SK-N-SH (cell line): Measurements from ENCODE around the gene PPP2R3B. TPM values are rescaled to one million over a fixed set of nuclear protein-coding genes. Genes with fewer than 3 reads are reported as not detected.

Experiments used
- CTCF ChIA-PET: fragments of 300-600, 350-600 bp; formaldehyde crosslinking; extraction: SDS; loops from one replicate; lab custom pipeline; 2021; lab: Yijun Ruan, JAX
- POLR2A ChIA-PET: fragments of 350-600 bp; sonication (Branson Sonifier 250); formaldehyde crosslinking; extraction: SDS; loops from one replicate; lab custom pipeline; 2020; ENCODE audit warnings: antibody characterized with exemption, inconsistent platforms; lab: Yijun Ruan, JAX
- DNase-seq: peaks from one replicate; pipeline ENCODE4 v3.0.0; 2012
- H2AFZ ChIP-seq: fragments of 200-600 bp; sonication (generic); 2 replicates; pipeline ENCODE4 v1.8.1; 2016; ENCODE audit warnings: antibody characterized with exemption, mild to moderate bottlenecking, low read depth
- H3F3A ChIP-seq: fragments of 200-600 bp; sonication (generic); replicated peaks from 2 replicates; pipeline ENCODE3; 2016; ENCODE audit warnings: antibody characterized with exemption, mild to moderate bottlenecking; ENCODE audit not compliant: insufficient read depth
- H3K27ac ChIP-seq, 2 experiments: fragments of 200-500 bp in 1 of 2; fragments of 200-600 bp in 1 of 2; sonication (Bioruptor generic) in 1 of 2; sonication (generic), shearing (Covaris generic) in 1 of 2; 2 replicates each; pipeline versions ENCODE4 v1.5.1 to v1.6.1; 2014 to 2016; ENCODE audit warnings: low read depth in 2 of 2, inconsistent platforms in 1 of 2, low read length in 1 of 2, mild to moderate bottlenecking in 1 of 2, mixed read lengths in 1 of 2
- H3K27me3 ChIP-seq: fragments of 200-600 bp; sonication (generic), shearing (Covaris generic); 2 replicates; pipeline ENCODE4 v1.6.1; 2016; ENCODE audit warnings: mixed run types; ENCODE audit not compliant: insufficient read depth
- H3K36me3 ChIP-seq, 2 experiments: fragments of 200-500 bp in 1 of 2; fragments of 200-600 bp in 1 of 2; sonication (Bioruptor generic) in 1 of 2; sonication (generic) in 1 of 2; replicated peaks in 1 of 2; 2 replicates each; pipeline versions ENCODE3 to v1.5.1; 2014 to 2016; ENCODE audit warnings: low read length in 1 of 2, mild to moderate bottlenecking in 1 of 2; ENCODE audit not compliant: insufficient read depth in 2 of 2, control insufficient read depth in 1 of 2
- H3K4me1 ChIP-seq, 2 experiments: fragments of 200-500 bp in 1 of 2; fragments of 200-600 bp in 1 of 2; sonication (Bioruptor generic) in 1 of 2; sonication (generic), shearing (Covaris generic) in 1 of 2; 2 replicates each; pipeline versions ENCODE4 v1.5.1 to v1.6.1; 2014 to 2016; ENCODE audit warnings: low read depth in 1 of 2, low read length in 1 of 2, mixed run types in 1 of 2; ENCODE audit not compliant: insufficient read depth in 2 of 2, control insufficient read depth in 1 of 2
- H3K4me2 ChIP-seq: fragments of 200-600 bp; sonication (generic), shearing (Covaris generic); 2 replicates; pipeline ENCODE4 v1.6.1; 2017; ENCODE audit warnings: mixed run types
- H3K4me3 ChIP-seq, 2 experiments: fragments of 200-500 bp in 1 of 2; fragments of 200-600 bp in 1 of 2; sonication (Bioruptor generic) in 1 of 2; sonication (generic), shearing (Covaris generic) in 1 of 2; 2 replicates each; pipeline versions ENCODE4 v1.5.1 to v1.8.1; 2014 to 2016; ENCODE audit warnings: low read depth in 2 of 2, inconsistent platforms in 1 of 2, low read length in 1 of 2, mild to moderate bottlenecking in 1 of 2, mixed read lengths in 1 of 2, moderate library complexity in 1 of 2
- H3K79me2 ChIP-seq: fragments of 200-600 bp; sonication (generic); 2 replicates; pipeline ENCODE4 v1.8.1; 2017; ENCODE audit warnings: mild to moderate bottlenecking; ENCODE audit not compliant: insufficient read depth
- H3K9ac ChIP-seq: fragments of 200-600 bp; sonication (generic); 2 replicates; pipeline ENCODE4 v1.6.1; 2017; ENCODE audit warnings: mixed run types
- H3K9me2 ChIP-seq: fragments of 200-600 bp; sonication (generic); 2 replicates; pipeline ENCODE4 v1.6.1; 2017; ENCODE audit warnings: mixed run types
- H3K9me3 ChIP-seq: fragments of 200-600 bp; sonication (generic); 2 replicates; pipeline ENCODE4 v1.6.1; 2017; ENCODE audit warnings: mixed run types, mild to moderate bottlenecking, moderate library complexity
- H4K20me1 ChIP-seq: fragments of 200-600 bp; sonication (generic); 2 replicates; pipeline ENCODE4 v1.6.1; 2017; ENCODE audit warnings: mild to moderate bottlenecking, mixed run types; ENCODE audit not compliant: insufficient read depth
- CTCF ChIP-seq: fragments of 200-600 bp; sonication (generic); IDR thresholded peaks from 2 replicates; pipeline ENCODE4 v1.6.1; 2017; ENCODE audit warnings: antibody characterized with exemption, mild to moderate bottlenecking, moderate library complexity
- EP300 ChIP-seq, 2 experiments: IDR thresholded peaks; 2 replicates each; pipeline versions ENCODE4 v1.4.0 to v1.6.1; 2012; ENCODE audit warnings: borderline replicate concordance in 1 of 2, low read depth in 1 of 2, low read length in 1 of 2
- FOXJ3 ChIP-seq: sonication (generic); formaldehyde crosslinking; IDR thresholded peaks from 2 replicates; pipeline ENCODE4 v1.5.1; 2020; ENCODE audit warnings: mild to moderate bottlenecking, missing genetic modification reagents
- FOXM1 ChIP-seq: IDR thresholded peaks from 2 replicates; pipeline ENCODE4 v1.4.0; 2012; ENCODE audit warnings: low read depth, mild to moderate bottlenecking
- GATA2 ChIP-seq: sonication (generic); formaldehyde crosslinking; IDR thresholded peaks from 2 replicates; pipeline ENCODE4 v1.5.0; 2020; ENCODE audit warnings: mild to moderate bottlenecking, missing genetic modification reagents
- JUND ChIP-seq: IDR thresholded peaks from 2 replicates; pipeline ENCODE4 v1.4.0; 2012
- MEF2A ChIP-seq: IDR thresholded peaks from 2 replicates; pipeline ENCODE4 v1.4.0; 2012; ENCODE audit warnings: low read depth, borderline replicate concordance
- PBX3 ChIP-seq: IDR thresholded peaks from 2 replicates; pipeline ENCODE4; 2012
- POLR2AphosphoS5 ChIP-seq: IDR thresholded peaks from 2 replicates; pipeline ENCODE4 v1.6.1; 2012; ENCODE audit warnings: low read depth, low read length
- RAD21 ChIP-seq: IDR thresholded peaks from 2 replicates; pipeline ENCODE4 v1.6.1; 2012; ENCODE audit warnings: mild to moderate bottlenecking, low read length
- REST ChIP-seq: IDR thresholded peaks from 2 replicates; pipeline ENCODE4 v1.6.1; 2012; ENCODE audit warnings: mild to moderate bottlenecking, low read depth, low read length, moderate library complexity
- RFX5 ChIP-seq: IDR thresholded peaks from 2 replicates; pipeline ENCODE4 v1.6.1; 2012; ENCODE audit warnings: mild to moderate bottlenecking, improper control_type of control experiment, low read length
- RXRA ChIP-seq: IDR thresholded peaks from 2 replicates; pipeline ENCODE4 v1.4.0; 2012; ENCODE audit warnings: low read depth, mild to moderate bottlenecking, borderline replicate concordance
- SIN3A ChIP-seq: IDR thresholded peaks from 2 replicates; pipeline ENCODE4 v1.6.1; 2012; ENCODE audit warnings: low read depth, mild to moderate bottlenecking, low read length, moderate library complexity, borderline replicate concordance
- TAF1 ChIP-seq: IDR thresholded peaks from 2 replicates; pipeline ENCODE4 v1.6.1; 2012; ENCODE audit warnings: low read depth, mild to moderate bottlenecking, low read length, moderate library complexity, borderline replicate concordance
- TCF12 ChIP-seq: IDR thresholded peaks from 2 replicates; pipeline ENCODE4 v1.4.0; 2012
- TEAD4 ChIP-seq: IDR thresholded peaks from 2 replicates; pipeline ENCODE4 v1.4.0; 2012; ENCODE audit warnings: mild to moderate bottlenecking, borderline replicate concordance; ENCODE audit not compliant: insufficient read depth
- USF2 ChIP-seq: fragments of 150-350 bp; IDR thresholded peaks from 2 replicates; pipeline ENCODE4 v1.6.1; 2017; ENCODE audit warnings: antibody characterized with exemption, low read length, low read depth, borderline replicate concordance
- WGBS: methylation state at CpG from one replicate; pipeline ENCODE4 v1.1.6; 2017; ENCODE audit warnings: low lambda C conversion rate; 5-methylcytosine and 5-hydroxymethylcytosine counted together
- polyA plus RNA-seq, 3 experiments: library from polyadenylated mRNA; depleted of rRNA; stranded (reverse); fragments of >200 nt; gene quantifications; 2 replicates each; pipeline ENCODE4 v1.2.3, GENCODE V29; 2012

The PPP2R3B gene
- polyA plus RNA-seq, 1 of the 3 experiments (the other 2 are of a cell fraction), result 19.4 TPM

GRCh38 chrX:420496-421223 lies 34.0 kb upstream of the PPP2R3B start:
- no peak for TF ChIP-seq TCF12
- TF ChIP-seq CTCF, result no peak
- TF ChIP-seq TAF1, result no peak
- TF ChIP-seq FOXJ3 (CRISPR knock-in tag), result no peak
- TF ChIP-seq POLR2AphosphoS5, result no peak
- no peak for TF ChIP-seq PBX3
- no peak for TF ChIP-seq RAD21
- TF ChIP-seq RFX5, result no peak
- no peak for TF ChIP-seq EP300 (IDR thresholded peaks at IDR 0.05; ENCODE audit: borderline replicate concordance in 1 of 2, low read depth in 1 of 2, low read length in 1 of 2)
- TF ChIP-seq USF2, result no peak
- TF ChIP-seq GATA2 (CRISPR knock-in tag), result no peak
- TF ChIP-seq FOXM1, result no peak
- TF ChIP-seq, all 33 proteins: peak for 0
- Histone ChIP-seq H2AFZ (no peak overlapping the region), H4K20me1 (no peaks in the 10 kb centered on the region), H3K79me2 (no peaks in the 10 kb centered on the region), H3K9ac (no peak overlapping the region), H3K27ac (no peak overlapping the region), H3F3A (no peaks in the 10 kb centered on the region), H3K27me3 (peaks cover 22% of the 10 kb centered on the region), H3K4me3 (no peak overlapping the region), H3K4me1 (no peaks in the 10 kb centered on the region), H3K9me2 (no peaks in the 10 kb centered on the region), H3K36me3 (no peaks in the 10 kb centered on the region), H3K4me2 (no peak overlapping the region), H3K9me3 (no peaks in the 10 kb centered on the region)
- ChIA-PET CTCF (no interaction called here), POLR2A (no interaction called here)
- WGBS, result 54% methylated on average over 38 of the region's 41 CpGs
- DNase-seq, result no peak

- Histone ChIP-seq H2AFZ (no peak overlapping the region), H3K9ac (no peak overlapping the region)
- CTCF ChIA-PET, result no interaction called here
- 45% methylated on average over 46 of the region's 55 CpGs for WGBS
- TF ChIP-seq JUND (no peak), RXRA (no peak), FOXM1 (no peak), MEF2A (no peak), TEAD4 (no peak), SIN3A (no peak), TAF1 (no peak), REST (no peak)
- TF ChIP-seq, all 33 proteins: peak for 0
- Histone ChIP-seq H3F3A (no peaks in the 10 kb centered on the region), H3K27me3 (peaks cover 21% of the 10 kb centered on the region), H3K4me1 (no peaks in the 10 kb centered on the region), H3K36me3 (no peaks in the 10 kb centered on the region), H3K9me2 (no peaks in the 10 kb centered on the region), H3K4me2 (no peak overlapping the region), H3K9me3 (no peaks in the 10 kb centered on the region), H3K79me2 (no peaks in the 10 kb centered on the region), H3K4me3 (no peak overlapping the region), H4K20me1 (no peaks in the 10 kb centered on the region), H3K27ac (no peak overlapping the region)
- no peak for DNase-seq
- POLR2A ChIA-PET, result no interaction called here
These were observed 32.4 kb upstream of the PPP2R3B start for GRCh38 chrX:418927-419729.
